HepG2 (cell line): ENCODE measurements around the gene CTIF. TPM values are rescaled to one million over a fixed set of nuclear protein-coding genes. Genes with fewer than 3 reads are reported as not detected.

Source experiments
- AGO1 ChIP-seq: fragments of 200-400 bp; formaldehyde crosslinking; IDR thresholded peaks from 2 replicates; pipeline ENCODE4 v1.6.1; 2017; ENCODE audit warnings: mild to moderate bottlenecking, low read depth, low read length, moderate library complexity; ENCODE audit not compliant: poor library complexity, severe bottlenecking
- GLI4 ChIP-seq: sonication (generic); formaldehyde crosslinking; IDR thresholded peaks from 2 replicates; pipeline ENCODE4 v1.5.1; 2020; ENCODE audit warnings: missing genetic modification reagents, mild to moderate bottlenecking, moderate library complexity, borderline replicate concordance
- KDM2A ChIP-seq: sonication (generic); formaldehyde crosslinking; IDR thresholded peaks from 2 replicates; pipeline ENCODE4 v1.4.0; 2020; ENCODE audit warnings: low read depth, missing genetic modification reagents, borderline replicate concordance
- NFE2L2 ChIP-seq: fragments of 150-350 bp; IDR thresholded peaks from 2 replicates; pipeline ENCODE4 v1.6.1; 2014; ENCODE audit warnings: low read length
- NONO ChIP-seq, 2 experiments: fragments of 450-650 bp in 1 of 2; sonication (generic) in 1 of 2; formaldehyde crosslinking in 1 of 2; IDR thresholded peaks in 1 of 2; conservative IDR thresholded peaks in 1 of 2; 2 replicates each; pipeline versions ENCODE4 v1.6.1 to v1.8.0; 2017 to 2022; ENCODE audit warnings: mild to moderate bottlenecking in 1 of 2, missing genetic modification reagents in 1 of 2, moderate library complexity in 1 of 2
- ZNF337 ChIP-seq: sonication (generic); formaldehyde crosslinking; IDR thresholded peaks from 2 replicates; pipeline ENCODE4 v1.5.1; 2020; ENCODE audit warnings: missing genetic modification reagents, low read depth, mild to moderate bottlenecking, borderline replicate concordance
- ZNF616 ChIP-seq: sonication (generic); formaldehyde crosslinking; IDR thresholded peaks from 2 replicates; pipeline ENCODE4 v1.5.0; 2020; ENCODE audit warnings: low read depth, mild to moderate bottlenecking, missing genetic modification reagents
- ZNF678 ChIP-seq: sonication (generic); formaldehyde crosslinking; IDR thresholded peaks from 2 replicates; pipeline ENCODE4 v1.4.0; 2020; ENCODE audit warnings: mild to moderate bottlenecking, missing genetic modification reagents
- ZSCAN25 ChIP-seq: sonication (generic); formaldehyde crosslinking; IDR thresholded peaks from 2 replicates; pipeline ENCODE4 v1.8.0; 2022; ENCODE audit warnings: mild to moderate bottlenecking, missing genetic modification reagents
- polyA plus RNA-seq, 8 experiments: library from polyadenylated mRNA; depleted of rRNA in 3 of 8; stranded (reverse) in 7 of 8; unstranded in 1 of 8; fragments of >200 nt; fragmentation: Illumina TruSeq in 4 of 8; extraction: Trizol in 4 of 8; gene quantifications; 2 replicates each; pipeline versions ENCODE4 v1.2.1 to v1.2.3, GENCODE V29; 2011 to 2016; ENCODE audit warnings: low read depth in 4 of 8, missing spikeins in 1 of 8, mixed read lengths in 1 of 8; ENCODE audit not compliant: insufficient read depth in 1 of 8
- total RNA-seq, 5 experiments: library from RNA; depleted of rRNA; stranded (reverse); fragments of >200 nt; fragmentation: Illumina TruSeq; extraction: Trizol; gene quantifications; 2 replicates each; pipeline ENCODE4 v1.2.3, GENCODE V29; 2016; ENCODE audit warnings: low read depth in 1 of 5
- TF ChIP-seq, protein P1 (sequence below): sonication (generic); formaldehyde crosslinking; IDR thresholded peaks from 2 replicates; pipeline ENCODE4; 2020; ENCODE audit warnings: missing genetic modification reagents, mild to moderate bottlenecking, borderline replicate concordance
- TF ChIP-seq, protein P2 (sequence below): sonication (generic); formaldehyde crosslinking; IDR thresholded peaks from 2 replicates; pipeline ENCODE4 v1.4.0; 2020; ENCODE audit warnings: missing genetic modification reagents
- TF ChIP-seq, protein P3 (sequence below): sonication (generic); formaldehyde crosslinking; IDR thresholded peaks from 2 replicates; pipeline ENCODE4 v1.8.1; 2022; ENCODE audit warnings: mild to moderate bottlenecking, missing genetic modification reagents
- TF ChIP-seq, protein P4 (sequence below): sonication (generic); formaldehyde crosslinking; IDR thresholded peaks from 2 replicates; pipeline ENCODE4 v1.5.1; 2020; ENCODE audit warnings: mild to moderate bottlenecking, missing genetic modification reagents, moderate library complexity

The CTIF gene
- total and polyA plus RNA-seq, 2 of the 13 experiments (the other 11 are each of a cell fraction or from before 2014, with no cell fraction given), result 18.2 to 28.0 TPM

DNA sequence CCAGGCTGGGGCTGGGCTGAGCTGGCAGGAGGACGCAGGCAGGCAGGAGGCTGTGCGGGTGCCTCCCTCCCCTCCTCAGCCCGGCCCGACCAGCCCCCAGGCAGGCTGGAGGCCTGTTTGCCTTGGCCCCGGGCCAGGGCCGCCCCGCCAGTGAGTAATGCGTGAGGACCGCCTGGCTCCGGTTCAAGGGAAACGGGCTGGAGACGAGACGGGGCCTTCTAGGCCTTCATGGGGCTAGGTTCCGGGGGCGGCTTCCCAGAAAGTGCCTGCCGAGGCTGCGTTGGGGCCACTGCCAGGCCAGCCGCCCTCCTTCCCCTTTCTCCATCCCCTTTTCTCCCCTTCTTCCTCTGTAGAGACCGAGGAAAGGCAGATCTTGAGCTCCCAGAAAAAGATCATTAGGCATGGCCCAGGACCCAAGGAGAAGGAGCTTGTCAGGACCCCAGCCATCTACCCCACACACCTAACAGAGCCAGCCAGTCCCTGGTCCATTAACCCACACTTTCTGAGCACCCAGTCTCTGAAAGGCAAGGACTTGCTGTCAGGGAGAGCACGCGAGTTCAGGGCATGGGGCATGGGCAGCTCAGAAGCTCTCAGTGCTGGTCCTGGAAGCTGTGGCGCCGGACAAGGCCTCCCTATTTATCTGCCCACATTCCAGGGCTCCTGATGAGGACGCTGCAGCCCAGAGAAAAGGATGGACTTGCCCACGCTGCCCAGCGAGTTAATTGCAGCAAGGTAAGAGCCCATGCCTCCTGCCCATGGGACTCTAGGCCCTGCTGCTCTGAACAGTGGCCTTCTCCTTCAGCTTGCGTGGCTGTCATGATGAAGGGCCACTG, 363.4 kb downstream of the CTIF start (continued):
- TF ChIP-seq, protein P1, sequence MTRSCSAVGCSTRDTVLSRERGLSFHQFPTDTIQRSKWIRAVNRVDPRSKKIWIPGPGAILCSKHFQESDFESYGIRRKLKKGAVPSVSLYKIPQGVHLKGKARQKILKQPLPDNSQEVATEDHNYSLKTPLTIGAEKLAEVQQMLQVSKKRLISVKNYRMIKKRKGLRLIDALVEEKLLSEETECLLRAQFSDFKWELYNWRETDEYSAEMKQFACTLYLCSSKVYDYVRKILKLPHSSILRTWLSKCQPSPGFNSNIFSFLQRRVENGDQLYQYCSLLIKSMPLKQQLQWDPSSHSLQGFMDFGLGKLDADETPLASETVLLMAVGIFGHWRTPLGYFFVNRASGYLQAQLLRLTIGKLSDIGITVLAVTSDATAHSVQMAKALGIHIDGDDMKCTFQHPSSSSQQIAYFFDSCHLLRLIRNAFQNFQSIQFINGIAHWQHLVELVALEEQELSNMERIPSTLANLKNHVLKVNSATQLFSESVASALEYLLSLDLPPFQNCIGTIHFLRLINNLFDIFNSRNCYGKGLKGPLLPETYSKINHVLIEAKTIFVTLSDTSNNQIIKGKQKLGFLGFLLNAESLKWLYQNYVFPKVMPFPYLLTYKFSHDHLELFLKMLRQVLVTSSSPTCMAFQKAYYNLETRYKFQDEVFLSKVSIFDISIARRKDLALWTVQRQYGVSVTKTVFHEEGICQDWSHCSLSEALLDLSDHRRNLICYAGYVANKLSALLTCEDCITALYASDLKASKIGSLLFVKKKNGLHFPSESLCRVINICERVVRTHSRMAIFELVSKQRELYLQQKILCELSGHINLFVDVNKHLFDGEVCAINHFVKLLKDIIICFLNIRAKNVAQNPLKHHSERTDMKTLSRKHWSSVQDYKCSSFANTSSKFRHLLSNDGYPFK (CRISPR knock-in tag), result peak; percentile 64; the same call in 1 of the 2 replicates
- TF ChIP-seq NONO (IDR thresholded peaks at IDR 0.05) (no peak), NONO (CRISPR knock-in tag; conservative IDR thresholded peaks at IDR 0.05) (peak; percentile 84), NFE2L2 (no peak), AGO1 (peak; percentile 48), ZSCAN25 (CRISPR knock-in tag) (peak; percentile 95), KDM2A (CRISPR knock-in tag) (peak; percentile 76; the same call in 1 of the 2 replicates), GLI4 (CRISPR knock-in tag) (0 out of 2 replicates have a peak, but pooled peaks have one; percentile 81), ZNF678 (CRISPR knock-in tag) (0 out of 2 replicates have a peak, but pooled peaks have one; percentile 62), ZNF616 (CRISPR knock-in tag) (no peak), ZNF337 (CRISPR knock-in tag) (no peak)
- TF ChIP-seq, protein P2, sequence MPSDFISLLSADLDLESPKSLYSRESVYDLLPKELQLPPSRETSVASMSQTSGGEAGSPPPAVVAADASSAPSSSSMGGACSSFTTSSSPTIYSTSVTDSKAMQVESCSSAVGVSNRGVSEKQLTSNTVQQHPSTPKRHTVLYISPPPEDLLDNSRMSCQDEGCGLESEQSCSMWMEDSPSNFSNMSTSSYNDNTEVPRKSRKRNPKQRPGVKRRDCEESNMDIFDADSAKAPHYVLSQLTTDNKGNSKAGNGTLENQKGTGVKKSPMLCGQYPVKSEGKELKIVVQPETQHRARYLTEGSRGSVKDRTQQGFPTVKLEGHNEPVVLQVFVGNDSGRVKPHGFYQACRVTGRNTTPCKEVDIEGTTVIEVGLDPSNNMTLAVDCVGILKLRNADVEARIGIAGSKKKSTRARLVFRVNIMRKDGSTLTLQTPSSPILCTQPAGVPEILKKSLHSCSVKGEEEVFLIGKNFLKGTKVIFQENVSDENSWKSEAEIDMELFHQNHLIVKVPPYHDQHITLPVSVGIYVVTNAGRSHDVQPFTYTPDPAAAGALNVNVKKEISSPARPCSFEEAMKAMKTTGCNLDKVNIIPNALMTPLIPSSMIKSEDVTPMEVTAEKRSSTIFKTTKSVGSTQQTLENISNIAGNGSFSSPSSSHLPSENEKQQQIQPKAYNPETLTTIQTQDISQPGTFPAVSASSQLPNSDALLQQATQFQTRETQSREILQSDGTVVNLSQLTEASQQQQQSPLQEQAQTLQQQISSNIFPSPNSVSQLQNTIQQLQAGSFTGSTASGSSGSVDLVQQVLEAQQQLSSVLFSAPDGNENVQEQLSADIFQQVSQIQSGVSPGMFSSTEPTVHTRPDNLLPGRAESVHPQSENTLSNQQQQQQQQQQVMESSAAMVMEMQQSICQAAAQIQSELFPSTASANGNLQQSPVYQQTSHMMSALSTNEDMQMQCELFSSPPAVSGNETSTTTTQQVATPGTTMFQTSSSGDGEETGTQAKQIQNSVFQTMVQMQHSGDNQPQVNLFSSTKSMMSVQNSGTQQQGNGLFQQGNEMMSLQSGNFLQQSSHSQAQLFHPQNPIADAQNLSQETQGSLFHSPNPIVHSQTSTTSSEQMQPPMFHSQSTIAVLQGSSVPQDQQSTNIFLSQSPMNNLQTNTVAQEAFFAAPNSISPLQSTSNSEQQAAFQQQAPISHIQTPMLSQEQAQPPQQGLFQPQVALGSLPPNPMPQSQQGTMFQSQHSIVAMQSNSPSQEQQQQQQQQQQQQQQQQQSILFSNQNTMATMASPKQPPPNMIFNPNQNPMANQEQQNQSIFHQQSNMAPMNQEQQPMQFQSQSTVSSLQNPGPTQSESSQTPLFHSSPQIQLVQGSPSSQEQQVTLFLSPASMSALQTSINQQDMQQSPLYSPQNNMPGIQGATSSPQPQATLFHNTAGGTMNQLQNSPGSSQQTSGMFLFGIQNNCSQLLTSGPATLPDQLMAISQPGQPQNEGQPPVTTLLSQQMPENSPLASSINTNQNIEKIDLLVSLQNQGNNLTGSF, result no peak
- TF ChIP-seq, protein P3, sequence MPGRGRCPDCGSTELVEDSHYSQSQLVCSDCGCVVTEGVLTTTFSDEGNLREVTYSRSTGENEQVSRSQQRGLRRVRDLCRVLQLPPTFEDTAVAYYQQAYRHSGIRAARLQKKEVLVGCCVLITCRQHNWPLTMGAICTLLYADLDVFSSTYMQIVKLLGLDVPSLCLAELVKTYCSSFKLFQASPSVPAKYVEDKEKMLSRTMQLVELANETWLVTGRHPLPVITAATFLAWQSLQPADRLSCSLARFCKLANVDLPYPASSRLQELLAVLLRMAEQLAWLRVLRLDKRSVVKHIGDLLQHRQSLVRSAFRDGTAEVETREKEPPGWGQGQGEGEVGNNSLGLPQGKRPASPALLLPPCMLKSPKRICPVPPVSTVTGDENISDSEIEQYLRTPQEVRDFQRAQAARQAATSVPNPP (CRISPR knock-in tag), result no peak
- TF ChIP-seq, protein P4, sequence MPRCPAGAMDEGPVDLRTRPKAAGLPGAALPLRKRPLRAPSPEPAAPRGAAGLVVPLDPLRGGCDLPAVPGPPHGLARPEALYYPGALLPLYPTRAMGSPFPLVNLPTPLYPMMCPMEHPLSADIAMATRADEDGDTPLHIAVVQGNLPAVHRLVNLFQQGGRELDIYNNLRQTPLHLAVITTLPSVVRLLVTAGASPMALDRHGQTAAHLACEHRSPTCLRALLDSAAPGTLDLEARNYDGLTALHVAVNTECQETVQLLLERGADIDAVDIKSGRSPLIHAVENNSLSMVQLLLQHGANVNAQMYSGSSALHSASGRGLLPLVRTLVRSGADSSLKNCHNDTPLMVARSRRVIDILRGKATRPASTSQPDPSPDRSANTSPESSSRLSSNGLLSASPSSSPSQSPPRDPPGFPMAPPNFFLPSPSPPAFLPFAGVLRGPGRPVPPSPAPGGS, result peak; percentile 65
